NCI-H748 (cell line): ENCODE data around the gene NR5A2.

Source experiments
- DNase-seq: peaks from one replicate; lab custom pipeline; 2025; ENCODE audit not compliant: unreplicated experiment; lab: John Stamatoyannopoulos, UW

The NR5A2 gene

GRCh38 chr1:200121421-200121820 is 93.9 kb downstream of the NR5A2 start:
- DNase-seq = no peak

GRCh38 chr1:200124309-200124708 is 96.8 kb downstream of the NR5A2 start:
- no peak for DNase-seq

GRCh38 chr1:200128081-200128480 is 100.6 kb downstream of the NR5A2 start:
- no peak for DNase-seq

DNA sequence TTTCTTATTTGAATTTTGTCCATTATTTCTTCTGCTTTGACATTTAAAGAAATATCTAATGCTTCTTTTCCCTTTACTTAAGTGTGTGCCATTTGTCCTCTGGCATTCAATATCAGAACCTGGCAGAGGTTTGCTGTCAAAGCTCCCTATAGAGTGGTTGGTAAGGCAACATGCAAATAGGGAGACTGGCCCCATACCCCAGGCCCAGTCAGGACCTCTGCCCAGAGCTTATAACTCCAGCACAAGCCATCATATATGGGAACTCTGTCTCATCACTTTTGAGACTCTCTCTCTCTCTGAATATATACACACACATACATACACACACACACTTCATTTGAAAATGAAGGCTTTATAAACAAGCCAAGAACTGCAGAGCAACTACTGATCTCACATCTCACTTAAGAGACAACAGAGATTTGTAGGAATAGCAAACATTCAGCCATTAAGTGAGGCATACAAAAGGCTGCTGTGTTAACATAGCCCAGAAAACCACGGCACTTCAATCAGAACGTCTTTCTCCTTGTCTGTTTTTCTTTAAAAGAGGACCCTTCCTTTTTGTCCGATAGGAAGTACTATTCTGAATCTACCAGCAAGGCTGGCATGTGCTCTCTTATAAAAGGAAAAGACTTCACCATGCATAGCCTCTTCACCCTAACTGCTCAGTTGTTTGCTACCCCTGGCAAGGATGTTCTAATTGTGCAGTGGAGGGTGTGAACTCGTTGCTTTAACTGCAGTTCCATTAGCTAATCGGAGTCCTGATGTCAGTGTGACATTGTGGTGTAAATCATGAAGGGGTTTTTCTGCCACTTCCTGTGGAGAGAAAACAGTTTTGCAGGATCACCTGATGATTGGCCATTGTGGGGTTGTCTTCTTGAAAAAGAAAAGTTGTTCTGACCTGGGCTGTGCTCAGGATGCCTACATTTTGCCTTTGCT is 101.7 kb downstream of the NR5A2 start:
- peak; percentile 58 for DNase-seq

DNA sequence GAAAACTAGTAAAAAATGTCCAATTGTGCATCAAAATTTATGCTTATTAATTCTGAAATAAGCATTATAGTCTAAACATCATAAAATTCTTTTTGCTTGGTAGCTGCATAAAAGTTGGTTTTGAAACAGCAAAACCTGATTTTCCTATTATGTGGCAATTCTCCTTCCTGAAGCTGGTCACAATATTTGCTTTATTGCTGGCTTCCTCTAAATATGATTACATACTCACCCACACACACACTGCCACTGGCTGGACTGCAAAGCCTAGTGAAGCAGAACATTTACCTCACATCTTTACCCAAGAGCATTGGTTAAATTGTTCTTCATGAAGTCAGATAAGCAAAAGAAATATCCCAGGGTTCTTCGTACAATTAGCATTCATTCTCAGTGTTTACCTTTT is 103.0 kb downstream of the NR5A2 start:
- DNase-seq = no peak

DNA sequence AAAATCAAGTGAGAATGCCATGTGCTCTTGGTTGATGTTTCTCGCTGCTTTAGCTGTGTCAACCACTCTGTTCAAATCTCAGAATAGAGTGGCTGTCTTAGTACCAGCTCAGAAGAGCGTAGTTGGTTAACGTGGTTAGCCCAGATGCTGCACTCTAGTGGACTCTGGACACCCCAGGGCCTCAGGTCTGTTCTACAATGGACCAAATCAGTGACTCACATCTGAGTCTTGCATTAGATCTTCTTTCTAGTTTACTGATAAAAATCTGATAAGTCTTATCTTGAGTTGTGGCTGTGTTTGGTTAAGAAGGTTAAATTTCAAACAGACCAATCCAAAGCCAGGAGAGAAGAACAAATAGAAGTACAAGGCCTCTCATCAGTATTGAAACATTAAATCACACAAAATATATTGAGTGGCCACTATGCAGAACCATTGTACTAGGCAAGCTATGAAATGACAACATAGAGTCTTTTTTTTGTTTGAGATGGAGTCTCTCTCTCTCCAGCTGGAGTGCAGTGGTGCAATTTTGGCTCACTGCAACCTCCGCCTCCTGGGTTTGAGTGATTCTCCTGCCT is 104.1 kb downstream of the NR5A2 start:
- DNase-seq = no peak

DNA sequence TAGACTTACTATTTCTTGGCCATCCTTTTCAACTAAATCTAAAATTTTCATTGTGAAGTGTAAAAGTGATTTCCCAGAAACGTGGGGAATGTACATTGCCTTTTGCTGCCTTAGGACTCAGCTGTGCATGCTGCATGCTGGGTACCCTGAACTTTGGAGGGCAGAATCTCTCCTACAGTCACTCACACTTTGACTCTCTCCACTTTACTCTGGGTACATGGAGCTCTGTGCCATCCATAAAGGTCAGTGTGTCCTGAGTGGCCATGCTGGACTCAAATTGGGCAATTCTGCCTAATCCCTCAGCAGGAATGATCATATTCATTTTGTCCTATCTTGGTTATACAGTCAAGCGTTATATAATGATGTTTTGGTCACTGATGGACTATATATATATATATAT is 105.6 kb downstream of the NR5A2 start:
- DNase-seq = no peak

DNA sequence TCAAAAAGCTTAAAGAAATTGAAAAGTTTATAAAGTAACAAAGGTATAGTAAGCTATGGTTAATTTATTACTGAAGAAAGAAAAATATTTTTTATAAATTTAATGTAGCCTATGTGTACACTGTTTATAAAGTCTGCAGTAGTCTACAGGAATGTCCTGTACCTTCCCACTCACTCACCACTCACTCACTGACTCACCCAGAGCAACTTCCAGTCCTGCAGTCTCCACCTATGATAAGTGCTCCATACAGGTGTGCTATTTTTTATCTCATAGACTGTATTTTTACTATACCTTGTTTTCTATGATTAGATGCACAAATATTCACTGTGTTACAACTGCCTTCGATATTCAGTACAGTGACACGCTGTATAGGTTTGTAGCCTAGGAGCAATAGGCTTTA is 106.6 kb downstream of the NR5A2 start:
- no peak for DNase-seq

- no peak for DNase-seq
These were observed 108.9 kb downstream of the NR5A2 start for GRCh38 chr1:200136384-200136783.

- DNase-seq = peak; percentile 63
These were observed 112.2 kb downstream of the NR5A2 start for GRCh38 chr1:200139661-200140250.

DNA sequence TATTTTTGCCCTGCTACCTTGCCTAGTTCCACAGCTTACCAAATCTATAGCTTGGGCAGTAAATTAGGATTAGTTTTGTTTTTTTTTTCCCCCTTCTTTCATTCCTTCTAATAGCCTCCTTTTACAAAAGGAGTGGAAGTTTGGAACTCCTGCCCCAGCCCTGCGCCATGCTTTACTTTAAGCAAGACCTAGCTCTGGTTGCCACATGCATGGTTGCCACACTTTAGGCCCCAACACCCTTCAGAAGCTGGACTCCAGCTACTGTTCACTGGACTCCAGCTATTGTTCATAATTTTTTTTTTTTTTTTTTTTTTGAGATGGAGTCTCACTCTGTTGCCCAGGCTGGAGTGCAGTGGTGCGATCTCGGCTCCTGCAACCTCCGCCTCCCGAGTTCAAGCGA is 115.8 kb downstream of the NR5A2 start:
- no peak for DNase-seq

DNA sequence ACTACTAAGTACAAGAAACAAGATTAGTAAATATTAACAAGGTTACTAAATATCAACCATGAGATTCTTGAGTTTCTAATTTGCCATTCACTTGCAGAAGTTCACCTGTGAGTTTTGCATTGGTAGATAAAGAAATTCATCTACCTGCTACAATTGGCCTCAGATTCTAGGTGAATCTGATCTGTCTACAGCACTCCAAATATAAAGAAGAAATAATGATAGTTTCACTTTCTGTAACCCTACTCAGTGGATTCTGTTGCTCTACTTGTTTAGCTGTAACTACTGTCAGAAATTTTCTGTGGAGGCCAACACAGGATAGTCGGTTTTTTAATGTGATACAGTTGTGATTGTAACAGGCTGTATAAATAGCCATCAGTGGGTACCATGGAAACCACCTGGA is 118.6 kb downstream of the NR5A2 start:
- DNase-seq = no peak

- DNase-seq = no peak
These were observed 119.6 kb downstream of the NR5A2 start for GRCh38 chr1:200147094-200147493.

- no peak for DNase-seq
These were observed 120.2 kb downstream of the NR5A2 start for GRCh38 chr1:200147742-200148141.

GRCh38 chr1:200150006-200150405 is 122.5 kb downstream of the NR5A2 start:
- no peak for DNase-seq

DNA sequence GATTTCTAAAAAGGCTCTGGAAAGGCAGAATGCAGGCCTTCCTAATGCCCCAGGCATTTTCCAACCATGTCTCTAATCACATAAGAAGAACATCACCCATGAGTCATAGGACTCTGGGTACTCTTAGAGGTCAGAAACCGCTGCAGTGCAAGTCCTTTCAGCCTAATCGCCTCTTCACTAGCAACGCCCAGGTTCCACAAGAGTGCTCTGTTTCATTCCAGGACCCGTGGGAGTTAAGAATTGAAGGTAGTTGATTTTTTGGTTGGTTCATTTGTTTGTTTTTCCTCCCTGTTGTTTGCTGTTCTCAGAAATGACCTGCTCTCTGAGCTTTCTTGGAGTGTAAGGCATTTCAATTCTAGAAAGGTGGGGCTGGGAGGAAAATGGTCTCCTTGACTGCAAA is 123.2 kb downstream of the NR5A2 start:
- DNase-seq = no peak

- DNase-seq = no peak
These were observed 124.8 kb downstream of the NR5A2 start for GRCh38 chr1:200152336-200152735.

DNA sequence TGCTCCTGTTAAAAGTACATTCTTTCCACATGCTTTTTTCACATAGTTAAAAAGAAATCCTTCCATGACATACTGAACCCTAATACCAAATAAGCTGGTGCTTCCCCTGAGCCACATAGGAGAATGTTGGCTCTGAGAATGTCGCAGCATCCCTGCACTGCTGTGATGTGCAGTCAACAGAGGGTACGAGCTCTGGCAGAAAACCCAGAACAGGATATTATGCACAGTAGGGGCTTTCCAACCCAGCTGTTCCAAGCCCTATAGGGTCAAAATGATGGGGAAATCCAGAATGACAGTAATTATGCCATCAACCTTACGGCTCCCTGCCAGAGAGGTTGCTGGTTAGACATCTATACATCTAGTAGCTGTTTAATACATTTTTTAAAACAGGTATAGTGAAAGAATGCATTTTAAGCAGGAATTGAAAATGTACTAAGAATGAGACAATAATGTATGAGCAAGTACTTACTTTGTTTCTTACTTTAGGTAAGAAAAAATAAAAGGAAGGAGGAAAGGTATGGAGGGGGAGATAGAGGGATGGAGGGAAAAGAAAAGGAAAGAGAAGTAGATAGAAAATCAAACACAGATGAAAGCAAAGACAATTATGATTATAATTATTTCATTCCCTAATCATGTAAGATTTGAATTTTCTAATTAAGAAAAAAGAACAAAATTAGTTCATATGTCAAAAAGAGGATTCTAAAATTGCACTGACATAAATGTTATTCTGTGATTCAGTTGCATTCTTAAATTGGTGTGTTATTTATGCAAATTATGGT is 126.0 kb downstream of the NR5A2 start:
- DNase-seq = no peak

GRCh38 chr1:200154069-200154767 is 126.7 kb downstream of the NR5A2 start:
- DNase-seq = no peak

GRCh38 chr1:200157715-200158114 is 130.2 kb downstream of the NR5A2 start:
- no peak for DNase-seq

DNA sequence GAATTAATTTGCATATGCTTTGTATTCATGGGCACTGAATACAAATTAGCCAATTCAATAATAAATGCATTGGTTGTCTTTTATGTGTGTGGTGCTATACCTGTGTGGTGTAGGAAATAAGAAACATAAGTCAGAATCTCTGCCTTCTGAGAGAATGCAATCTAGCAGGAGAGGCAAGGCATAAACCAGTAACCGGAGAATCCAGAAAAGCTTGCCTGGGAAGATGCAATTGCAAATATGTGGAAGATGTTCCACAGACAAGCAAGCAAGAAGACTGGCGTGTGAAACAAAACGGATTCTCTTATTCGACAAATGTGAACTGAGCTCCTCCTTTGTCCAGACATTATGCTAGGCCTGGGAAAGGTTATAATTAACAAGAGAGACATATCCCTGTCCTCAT is 134.3 kb downstream of the NR5A2 start:
- DNase-seq = no peak
